Neutrophil (primary cell): ENCODE data around the gene GALNS.

Experiments used
- H3K27ac ChIP-seq: fragments of 200-600 bp; sonication (generic); 2 replicates; pipeline ENCODE4 v1.5.1; 2016; ENCODE audit warnings: mild to moderate bottlenecking, moderate library complexity
- H3K27me3 ChIP-seq: fragments of 200-600 bp; sonication (generic); 2 replicates; pipeline ENCODE4 v1.6.0; 2016; ENCODE audit warnings: mild to moderate bottlenecking
- H3K36me3 ChIP-seq: fragments of 200-600 bp; sonication (generic); 2 replicates; pipeline ENCODE4 v1.5.1; 2017
- H3K4me1 ChIP-seq, 2 experiments: fragments of 200-600 bp in 1 of 2; sonication (generic) in 1 of 2; 1 replicate in 1 of 2; 2 replicates in 1 of 2; pipeline versions ENCODE4 v1.5.1 to v1.6.1; 2013 to 2016; ENCODE audit warnings: low read depth in 1 of 2, low read length in 1 of 2, mild to moderate bottlenecking in 1 of 2, moderate library complexity in 1 of 2; ENCODE audit not compliant: control insufficient read depth in 1 of 2, insufficient read depth in 1 of 2
- H3K4me3 ChIP-seq, 2 experiments: fragments of 200-600 bp in 1 of 2; sonication (generic) in 1 of 2; 1 replicate in 1 of 2; 2 replicates in 1 of 2; pipeline ENCODE4 v1.5.1; 2013 to 2016; ENCODE audit warnings: low read depth in 1 of 2, low read length in 1 of 2, mild to moderate bottlenecking in 1 of 2, moderate library complexity in 1 of 2
- H3K9me3 ChIP-seq: fragments of 200-600 bp; sonication (generic); 2 replicates; pipeline ENCODE4 v1.5.1; 2016
- TF ChIP-seq, protein P1 (sequence below): fragments of 200-600 bp; sonication (generic); IDR thresholded peaks from 2 replicates; pipeline ENCODE4 v1.5.1; 2016; ENCODE audit warnings: antibody characterized with exemption

The GALNS gene

DNA sequence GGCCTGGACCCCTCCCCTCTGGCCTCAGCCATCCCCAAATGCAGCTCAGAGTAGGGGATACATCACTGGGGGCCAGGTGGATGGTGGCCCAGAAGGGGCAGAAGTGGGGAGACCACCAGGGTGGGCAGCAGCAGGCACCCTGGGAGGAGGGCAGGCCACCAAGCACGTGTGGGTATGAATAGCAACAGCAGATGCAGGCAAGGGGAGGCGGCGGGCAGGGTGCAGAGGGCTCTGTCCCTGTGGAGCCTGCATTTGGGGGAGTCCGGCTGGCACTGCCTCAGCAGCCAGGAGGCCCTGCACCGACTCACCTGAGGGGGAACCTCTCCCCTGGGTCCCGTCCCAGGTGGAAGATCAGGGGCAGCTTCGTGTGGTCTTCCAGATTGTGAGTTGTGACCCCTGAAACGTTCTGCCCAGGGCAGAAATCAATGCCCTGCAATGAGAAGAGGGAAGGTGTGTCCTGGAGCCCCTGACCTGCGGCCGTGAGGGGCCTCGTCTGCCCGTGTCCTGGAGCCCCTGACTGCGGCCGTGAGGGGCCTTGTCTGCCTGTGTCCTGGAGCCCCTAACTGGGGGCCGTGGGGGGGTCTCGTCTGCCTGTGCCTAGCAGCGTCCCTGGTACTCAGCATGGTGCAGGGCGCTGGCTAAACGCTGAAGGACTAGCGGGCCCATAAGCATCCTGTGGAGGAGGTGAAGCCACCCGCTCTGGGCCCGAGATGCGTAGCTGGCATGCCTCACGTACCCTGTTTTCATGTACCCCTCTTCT, 34.3 kb downstream of the GALNS start:
- Histone ChIP-seq H3K9me3 (no peaks in the 10 kb centered on the region), H3K4me3 (no peak overlapping the region), H3K27ac (no peak overlapping the region), H3K27me3 (no peaks in the 10 kb centered on the region), H3K4me1 (no peaks in the 10 kb centered on the region), H3K36me3 (peaks cover 96% of the 10 kb centered on the region)
- TF ChIP-seq, protein P1, sequence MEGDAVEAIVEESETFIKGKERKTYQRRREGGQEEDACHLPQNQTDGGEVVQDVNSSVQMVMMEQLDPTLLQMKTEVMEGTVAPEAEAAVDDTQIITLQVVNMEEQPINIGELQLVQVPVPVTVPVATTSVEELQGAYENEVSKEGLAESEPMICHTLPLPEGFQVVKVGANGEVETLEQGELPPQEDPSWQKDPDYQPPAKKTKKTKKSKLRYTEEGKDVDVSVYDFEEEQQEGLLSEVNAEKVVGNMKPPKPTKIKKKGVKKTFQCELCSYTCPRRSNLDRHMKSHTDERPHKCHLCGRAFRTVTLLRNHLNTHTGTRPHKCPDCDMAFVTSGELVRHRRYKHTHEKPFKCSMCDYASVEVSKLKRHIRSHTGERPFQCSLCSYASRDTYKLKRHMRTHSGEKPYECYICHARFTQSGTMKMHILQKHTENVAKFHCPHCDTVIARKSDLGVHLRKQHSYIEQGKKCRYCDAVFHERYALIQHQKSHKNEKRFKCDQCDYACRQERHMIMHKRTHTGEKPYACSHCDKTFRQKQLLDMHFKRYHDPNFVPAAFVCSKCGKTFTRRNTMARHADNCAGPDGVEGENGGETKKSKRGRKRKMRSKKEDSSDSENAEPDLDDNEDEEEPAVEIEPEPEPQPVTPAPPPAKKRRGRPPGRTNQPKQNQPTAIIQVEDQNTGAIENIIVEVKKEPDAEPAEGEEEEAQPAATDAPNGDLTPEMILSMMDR: no peak

DNA sequence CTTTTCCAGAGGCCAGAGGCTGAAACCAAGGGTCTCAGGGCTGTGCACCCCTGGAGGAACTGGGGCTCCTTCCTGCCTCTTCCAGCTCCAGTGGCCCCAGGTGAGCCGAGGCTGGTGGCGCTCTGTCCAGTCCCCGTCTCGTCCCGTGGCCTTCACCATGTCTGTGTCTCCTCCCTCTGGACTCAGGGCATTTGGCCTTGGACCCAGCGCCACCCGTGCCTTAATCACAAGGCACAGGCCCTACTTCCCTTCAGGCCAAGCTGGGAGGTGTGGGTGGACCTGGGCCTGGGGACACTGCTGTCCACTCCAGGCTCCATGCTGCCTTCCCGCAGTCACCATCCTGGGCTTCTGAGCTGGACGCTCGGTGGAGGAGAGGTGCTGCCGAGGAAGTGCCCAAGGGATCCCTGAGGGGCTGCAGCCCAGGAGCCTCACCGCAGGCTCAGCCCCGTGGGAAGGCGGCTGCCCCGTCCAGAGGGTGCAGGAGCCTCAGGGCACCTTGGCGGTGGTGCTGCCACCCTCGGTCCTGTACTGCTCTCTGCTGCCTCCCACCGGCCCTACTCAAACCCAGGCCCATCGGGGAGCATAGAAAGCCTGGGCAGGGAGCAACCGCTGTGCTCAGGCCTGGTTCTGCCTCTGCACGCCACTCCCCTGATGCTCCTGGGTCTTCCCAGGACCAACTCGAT, 35.4 kb downstream of the GALNS start:
- Histone ChIP-seq H3K27me3 (no peaks in the 10 kb centered on the region), H3K4me3 (no peak overlapping the region), H3K36me3 (peaks cover 96% of the 10 kb centered on the region), H3K27ac (no peak overlapping the region), H3K9me3 (no peaks in the 10 kb centered on the region), H3K4me1 (no peaks in the 10 kb centered on the region)
- TF ChIP-seq, protein P1: no peak

DNA sequence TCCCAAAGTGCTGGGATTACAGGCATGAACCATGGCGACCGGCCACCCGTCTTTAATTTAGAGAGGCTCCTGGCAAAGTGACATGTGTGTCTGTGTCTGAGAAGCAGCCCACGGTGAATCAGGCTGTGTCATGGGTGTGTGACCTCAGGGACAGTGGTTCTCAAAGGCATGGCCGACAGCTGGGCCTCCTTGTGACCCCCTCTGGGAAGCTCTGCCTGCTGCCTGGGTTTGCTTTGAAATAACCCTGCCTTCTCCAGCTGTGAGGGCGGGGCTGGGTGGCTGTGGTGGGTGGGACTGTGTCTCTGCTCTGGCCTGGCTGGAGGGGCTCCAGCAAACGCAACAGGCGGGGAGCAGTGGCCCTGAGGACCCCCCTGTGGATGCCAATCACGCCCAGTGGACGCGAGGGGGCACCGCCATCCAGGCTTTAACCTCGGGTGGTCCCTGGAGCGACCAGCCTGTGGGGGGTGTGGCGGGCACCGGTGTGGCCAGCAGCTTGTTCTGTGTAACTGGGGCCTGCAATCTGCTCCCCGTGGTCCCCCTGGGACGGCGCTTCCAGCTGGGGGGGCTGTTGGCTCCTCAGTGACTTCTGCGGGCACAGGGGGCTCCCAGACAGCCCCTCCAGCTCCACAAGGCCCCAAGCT, 36.2 kb downstream of the GALNS start:
- Histone ChIP-seq H3K9me3 (no peaks in the 10 kb centered on the region), H3K27me3 (no peaks in the 10 kb centered on the region), H3K36me3 (peaks cover 96% of the 10 kb centered on the region), H3K27ac (no peak overlapping the region), H3K4me1 (no peaks in the 10 kb centered on the region), H3K4me3 (no peak overlapping the region)
- TF ChIP-seq, protein P1: no peak

DNA sequence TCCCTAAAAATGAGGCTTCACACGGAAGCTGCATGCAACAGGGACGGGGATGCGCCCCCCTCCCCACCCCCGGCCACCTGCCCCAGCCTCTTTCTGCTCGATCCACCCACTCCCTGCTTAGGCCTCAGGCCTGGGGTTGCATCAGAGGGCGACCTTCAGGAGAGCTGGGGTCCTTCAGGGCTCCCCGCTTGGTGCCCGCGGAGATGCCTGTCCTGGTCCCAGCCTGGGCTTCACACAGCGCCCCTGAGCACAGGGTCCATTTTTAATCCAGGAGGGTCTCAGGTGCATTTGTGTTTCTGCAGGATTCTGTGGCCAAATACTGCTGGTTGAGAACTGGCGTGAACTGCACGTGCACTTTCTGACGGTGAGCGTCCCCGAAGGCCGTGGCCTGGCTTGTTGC, 37.6 kb downstream of the GALNS start:
- TF ChIP-seq, protein P1: no peak
- no peaks in the 10 kb centered on the region for H3K4me1 ChIP-seq
- H3K27ac ChIP-seq: peak overlapping the region; percentile 17
- peaks cover 96% of the 10 kb centered on the region for H3K36me3 ChIP-seq
- H3K9me3 ChIP-seq: no peaks in the 10 kb centered on the region
- H3K27me3 ChIP-seq: no peaks in the 10 kb centered on the region
- H3K4me3 ChIP-seq: no peak overlapping the region

DNA sequence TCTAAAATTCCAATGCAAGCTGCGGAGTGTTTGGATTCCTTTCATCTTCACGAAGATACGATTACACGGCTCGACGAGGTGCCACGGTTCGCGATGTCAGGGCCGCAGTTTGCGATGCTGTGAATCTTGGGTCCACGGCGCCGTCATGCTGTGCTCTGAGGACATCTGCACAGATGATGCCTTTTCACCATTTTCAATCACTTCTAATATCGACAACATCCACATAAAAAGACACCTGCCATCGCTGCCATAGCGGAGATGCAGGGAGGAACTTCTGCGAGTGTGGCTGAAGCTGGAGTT, 38.2 kb downstream of the GALNS start:
- Histone ChIP-seq H3K4me1 (peaks cover 0 to under 1% of the 10 kb centered on the region in 2 experiments), H3K27me3 (no peaks in the 10 kb centered on the region), H3K36me3 (peaks cover 93% of the 10 kb centered on the region), H3K27ac (peak overlapping the region; percentile 17), H3K9me3 (no peaks in the 10 kb centered on the region), H3K4me3 (no peak overlapping the region)
- TF ChIP-seq, protein P1: no peak
